GM23338 (cell line): Measurements from ENCODE around the gene PPM1E. TPM values are rescaled to one million over a fixed set of nuclear protein-coding genes. Genes with fewer than 3 reads are reported as not detected.

Source experiments
- ATAC-seq: fragments of 200-7000 bp; cut with Tn5 transposase; 3 replicates; pipeline ENCODE4 v1.9.1; 2020
- DNase-seq: peaks from one replicate; pipeline ENCODE4 v3.0.0-alpha.2; 2015; ENCODE audit warnings: low spot score
- H2AFZ ChIP-seq: fragments of 200-600 bp; sonication (generic); 2 replicates; pipeline ENCODE4 v1.8.0; 2016; ENCODE audit warnings: antibody characterized with exemption, mild to moderate bottlenecking, moderate library complexity
- H3F3A ChIP-seq: fragments of 200-600 bp; sonication (generic); replicated peaks from 2 replicates; pipeline ENCODE4 v1.8.0; 2017; ENCODE audit warnings: antibody characterized with exemption, mixed run types, low read depth
- H3K27ac ChIP-seq: fragments of 200-600 bp; sonication (generic); 2 replicates; pipeline ENCODE4 v1.6.1; 2016; ENCODE audit warnings: low read depth
- H3K27me3 ChIP-seq: fragments of 200-600 bp; sonication (generic); 2 replicates; pipeline ENCODE4 v1.8.0; 2016; ENCODE audit warnings: mild to moderate bottlenecking, mixed run types, moderate library complexity; ENCODE audit not compliant: insufficient read depth
- H3K36me3 ChIP-seq: fragments of 200-600 bp; sonication (generic); 2 replicates; pipeline ENCODE4 v1.8.0; 2016; ENCODE audit warnings: mild to moderate bottlenecking; ENCODE audit not compliant: insufficient read depth
- H3K4me1 ChIP-seq: fragments of 200-600 bp; sonication (generic); 2 replicates; pipeline ENCODE4 v1.8.0; 2016; ENCODE audit warnings: mild to moderate bottlenecking, moderate library complexity; ENCODE audit not compliant: insufficient read depth
- H3K4me2 ChIP-seq: fragments of 200-600 bp; sonication (generic); 2 replicates; pipeline ENCODE4 v1.7.1; 2017; ENCODE audit warnings: mixed run types
- H3K4me3 ChIP-seq: fragments of 200-600 bp; sonication (generic); 2 replicates; pipeline ENCODE4 v1.6.1; 2016; ENCODE audit warnings: mixed run types
- H3K79me2 ChIP-seq: fragments of 200-600 bp; sonication (generic); replicated peaks from 2 replicates; pipeline ENCODE4 v1.8.0; 2017; ENCODE audit warnings: mild to moderate bottlenecking; ENCODE audit not compliant: insufficient read depth
- H3K9me2 ChIP-seq: fragments of 200-600 bp; sonication (generic); 2 replicates; pipeline ENCODE4 v1.8.0; 2017; ENCODE audit not compliant: insufficient read depth
- H4K20me1 ChIP-seq: fragments of 200-600 bp; sonication (generic); replicated peaks from 2 replicates; pipeline ENCODE4 v1.8.0; 2017; ENCODE audit warnings: mild to moderate bottlenecking; ENCODE audit not compliant: insufficient read depth
- H3K27ac Mint-ChIP-seq: 2 replicates; pipeline ENCODE4 v1.8.0; 2020; ENCODE audit warnings: inconsistent platforms, mild to moderate bottlenecking, moderate library complexity, mixed read lengths
- H3K27me3 Mint-ChIP-seq: 3 replicates; pipeline ENCODE4 v1.8.0; 2022; ENCODE audit warnings: low read depth, mild to moderate bottlenecking, moderate library complexity, mixed read lengths, inconsistent platforms; ENCODE audit not compliant: insufficient read depth, poor library complexity
- H3K36me3 Mint-ChIP-seq: 3 replicates; pipeline ENCODE4 v1.8.0; 2021; ENCODE audit warnings: low read depth, mild to moderate bottlenecking, inconsistent platforms, moderate library complexity, mixed read lengths
- H3K4me1 Mint-ChIP-seq: 3 replicates; pipeline ENCODE4 v1.8.0; 2020; ENCODE audit warnings: mild to moderate bottlenecking, inconsistent platforms, mixed read lengths
- H3K4me3 Mint-ChIP-seq: 3 replicates; pipeline ENCODE4 v1.8.0; 2021; ENCODE audit warnings: moderate library complexity, mild to moderate bottlenecking, inconsistent platforms, mixed read lengths
- H3K9me3 Mint-ChIP-seq: 3 replicates; pipeline ENCODE4 v1.8.0; 2020; ENCODE audit warnings: moderate library complexity, mild to moderate bottlenecking, inconsistent platforms, mixed read lengths
- CREB1 ChIP-seq: fragments of 250-450 bp; sonication (Bioruptor Pico); IDR thresholded peaks from 2 replicates; pipeline ENCODE4 v1.5.0; 2020; ENCODE audit warnings: low read depth, mild to moderate bottlenecking, moderate library complexity
- CTCF ChIP-seq, 2 experiments: fragments of 200-600 bp in 1 of 2; sonication (generic) in 1 of 2; conservative IDR thresholded peaks; 2 replicates each; pipeline versions ENCODE4 v1.5.1 to v1.6.1; 2016 to 2017; ENCODE audit warnings: antibody characterized with exemption in 2 of 2, low read depth in 2 of 2, mild to moderate bottlenecking in 2 of 2, moderate library complexity in 1 of 2
- ETS1 ChIP-seq: IDR thresholded peaks from 2 replicates; pipeline ENCODE4 v1.6.1; 2016; ENCODE audit warnings: antibody characterized with exemption
- EZH2 ChIP-seq: fragments of 200-600 bp; sonication (generic); IDR thresholded peaks from one replicate; pipeline ENCODE4 v1.8.0; 2017; ENCODE audit warnings: antibody characterized with exemption, mild to moderate bottlenecking, low read depth; ENCODE audit not compliant: unreplicated experiment
- EZH2phosphoT487 ChIP-seq: fragments of 200-600 bp; sonication (generic); IDR thresholded peaks from one replicate; pipeline ENCODE4 v1.8.1; 2018; ENCODE audit warnings: antibody characterized with exemption; ENCODE audit not compliant: unreplicated experiment
- JUNB ChIP-seq: IDR thresholded peaks from one replicate; pipeline ENCODE4 v1.6.1; 2016; ENCODE audit warnings: antibody characterized with exemption; ENCODE audit not compliant: unreplicated experiment
- NANOG ChIP-seq: IDR thresholded peaks from 2 replicates; pipeline ENCODE4 v1.6.1; 2016; ENCODE audit warnings: antibody characterized with exemption, borderline replicate concordance
- POLR2AphosphoS5 ChIP-seq: IDR thresholded peaks from 2 replicates; pipeline ENCODE4 v1.6.1; 2016; ENCODE audit warnings: antibody characterized with exemption, low read depth
- REST ChIP-seq: IDR thresholded peaks from one replicate; pipeline ENCODE4 v1.6.1; 2018; ENCODE audit warnings: antibody characterized with exemption; ENCODE audit not compliant: unreplicated experiment
- STAT1 ChIP-seq: IDR thresholded peaks from one replicate; pipeline ENCODE4 v1.6.1; 2016; ENCODE audit warnings: antibody characterized with exemption; ENCODE audit not compliant: unreplicated experiment
- ZNF114 ChIP-seq: fragments of 250-450 bp; sonication (Bioruptor Pico); IDR thresholded peaks from 2 replicates; pipeline ENCODE4 v1.5.0; 2020; ENCODE audit warnings: mild to moderate bottlenecking, moderate library complexity
- ZNF331 ChIP-seq: fragments of 250-450 bp; sonication (Bioruptor Pico); IDR thresholded peaks from 2 replicates; pipeline ENCODE4 v1.5.0; 2020; ENCODE audit warnings: low read depth, mild to moderate bottlenecking, moderate library complexity
- ZNF462 ChIP-seq: fragments of 250-450 bp; sonication (Bioruptor Pico); IDR thresholded peaks from 2 replicates; pipeline ENCODE4 v1.5.0; 2020; ENCODE audit warnings: mild to moderate bottlenecking, moderate library complexity
- polyA plus RNA-seq: library from polyadenylated mRNA; unstranded; fragments of >200 nt; fragmentation: Nextera tagmentation; extraction: Ambion mirVana; gene quantifications from 2 replicates; pipeline ENCODE4 v1.2.1, GENCODE V29; 2016
- total RNA-seq: library from RNA; depleted of rRNA; stranded (reverse); fragments of >200 nt; shearing (Covaris generic); gene quantifications from 2 replicates; pipeline ENCODE4 v1.2.3, GENCODE V29; 2014

The PPM1E gene
- total and polyA plus RNA-seq, 2 experiments from 2014 or later = 2.1 to 13.8 TPM

- Histone ChIP-seq H3K4me3 (no peak overlapping the region), H3K27me3 (no peaks in the 10 kb centered on the region), H3K36me3 (no peaks in the 10 kb centered on the region), H3K9me2 (no peaks in the 10 kb centered on the region), H3K27ac (no peak overlapping the region), H2AFZ (no peak overlapping the region), H3K4me2 (no peak overlapping the region), H3K79me2 (no peaks in the 10 kb centered on the region), H4K20me1 (peaks cover 13% of the 10 kb centered on the region), H3F3A (no peaks in the 10 kb centered on the region), H3K4me1 (no peaks in the 10 kb centered on the region)
- TF ChIP-seq CREB1 (CRISPR knock-in tag) (no peak), CTCF (conservative IDR thresholded peaks at IDR 0.05; ENCODE audit: low read depth in 2 of 2) (no peak), NANOG (no peak), REST (no peak), POLR2AphosphoS5 (no peak), JUNB (no peak), EZH2 (no peak), ZNF462 (CRISPR knock-in tag) (no peak), ZNF331 (CRISPR knock-in tag) (no peak), ETS1 (no peak), ZNF114 (CRISPR knock-in tag) (no peak), EZH2phosphoT487 (no peak), STAT1 (no peak)
- H3K27me3 Mint-ChIP-seq = peaks cover 2% of the 10 kb centered on the region
- no peaks in the 10 kb centered on the region for H3K4me1 Mint-ChIP-seq
- DNase-seq (no peak), ATAC-seq (no peak)
- no peak overlapping the region for H3K4me3 Mint-ChIP-seq
- no peaks in the 10 kb centered on the region for H3K9me3 Mint-ChIP-seq
- no peak overlapping the region for H3K27ac Mint-ChIP-seq
- no peaks in the 10 kb centered on the region for H3K36me3 Mint-ChIP-seq
These were observed 58.1 kb downstream of the PPM1E start for GRCh38 chr17:58813712-58814111.
